Measurements from ENCODE around the gene ZNF580. TPM values are rescaled to one million over a fixed set of nuclear protein-coding genes. Genes with fewer than 3 reads are reported as not detected.
A peak's percentile ranks its signal among the peaks of the same experiment; 100 is the strongest.

Gene ZNF580
- total RNA-seq, 1 experiment from 2014 or later = 15.2 TPM

DNA sequence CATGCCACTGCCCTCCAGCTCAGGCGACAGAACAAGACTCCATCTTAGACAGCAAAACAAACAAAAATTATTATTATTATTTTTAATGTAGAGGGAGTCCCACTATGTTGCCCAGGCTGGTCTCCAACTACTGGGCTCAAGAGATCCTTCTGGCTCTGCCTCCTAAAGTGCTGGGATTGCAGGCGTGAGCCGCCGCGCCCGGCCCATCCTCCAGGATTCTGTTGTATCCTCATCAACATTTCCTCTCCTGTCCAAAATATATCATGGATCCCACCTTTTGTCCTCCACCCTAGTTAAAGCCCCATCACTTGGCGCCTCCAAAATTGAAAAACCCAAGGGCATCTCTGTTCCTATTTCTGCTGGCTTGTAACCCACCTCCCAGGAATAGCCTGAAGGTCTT is 17.7 kb upstream of the ZNF580 start:
- ATAC-seq (no peak), DNase-seq (no peak)
- intact Hi-C loops (cut with micrococcal nuclease) = no loop called here
- Histone ChIP-seq H2AFZ (ENCODE audit: low read length) (no peak overlapping the region), H3K27me3 (ENCODE audit: low read length) (no peaks in the 10 kb centered on the region), H3F3A (ENCODE audit: low read length, unreplicated experiment) (no peaks in the 10 kb centered on the region), H3K27ac (ENCODE audit: low read length) (no peak overlapping the region), H3K9me3 (ENCODE audit: low read length) (no peaks in the 10 kb centered on the region), H3K9me2 (replicated peaks; ENCODE audit: low read length) (no peaks in the 10 kb centered on the region), H3K79me2 (ENCODE audit: low read length) (peaks cover 8% of the 10 kb centered on the region), H3K4me2 (ENCODE audit: low read length) (no peak overlapping the region), H3K9ac (ENCODE audit: low read length) (no peak overlapping the region), H4K20me1 (ENCODE audit: low read length) (peaks cover 4% of the 10 kb centered on the region; the same call in 1 of the 2 replicates), H3K4me1 (ENCODE audit: insufficient read depth, low read length) (peaks cover 10% of the 10 kb centered on the region), H3K36me3 (ENCODE audit: low read depth, low read length) (no peaks in the 10 kb centered on the region), H3K4me3 (ENCODE audit: low read length) (no peak overlapping the region)
- no TSS peak for BruUV-seq (replicated peaks)
- ChIA-PET CTCF (interaction anchor here (0.7 kb wide), 1 partner anchor 17 kb away, joined by 3 read pairs; the partner anchor contains the start of gene ZNF865), POLR2A (ENCODE audit: unreplicated experiment) (interaction anchor here (0.6 kb wide), 1 partner anchor 172 kb away, joined by 9 read pairs; no protein-coding TSS in a partner anchor)
- no peak for TF ChIP-seq EZH2 (IDR thresholded peaks at IDR 0.05; ENCODE audit: low read length, unreplicated experiment)
- TF ChIP-seq, protein P1, sequence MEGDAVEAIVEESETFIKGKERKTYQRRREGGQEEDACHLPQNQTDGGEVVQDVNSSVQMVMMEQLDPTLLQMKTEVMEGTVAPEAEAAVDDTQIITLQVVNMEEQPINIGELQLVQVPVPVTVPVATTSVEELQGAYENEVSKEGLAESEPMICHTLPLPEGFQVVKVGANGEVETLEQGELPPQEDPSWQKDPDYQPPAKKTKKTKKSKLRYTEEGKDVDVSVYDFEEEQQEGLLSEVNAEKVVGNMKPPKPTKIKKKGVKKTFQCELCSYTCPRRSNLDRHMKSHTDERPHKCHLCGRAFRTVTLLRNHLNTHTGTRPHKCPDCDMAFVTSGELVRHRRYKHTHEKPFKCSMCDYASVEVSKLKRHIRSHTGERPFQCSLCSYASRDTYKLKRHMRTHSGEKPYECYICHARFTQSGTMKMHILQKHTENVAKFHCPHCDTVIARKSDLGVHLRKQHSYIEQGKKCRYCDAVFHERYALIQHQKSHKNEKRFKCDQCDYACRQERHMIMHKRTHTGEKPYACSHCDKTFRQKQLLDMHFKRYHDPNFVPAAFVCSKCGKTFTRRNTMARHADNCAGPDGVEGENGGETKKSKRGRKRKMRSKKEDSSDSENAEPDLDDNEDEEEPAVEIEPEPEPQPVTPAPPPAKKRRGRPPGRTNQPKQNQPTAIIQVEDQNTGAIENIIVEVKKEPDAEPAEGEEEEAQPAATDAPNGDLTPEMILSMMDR (conservative IDR thresholded peaks at IDR 0.05; ENCODE audit: low read depth, low read length) = no peak

DNA sequence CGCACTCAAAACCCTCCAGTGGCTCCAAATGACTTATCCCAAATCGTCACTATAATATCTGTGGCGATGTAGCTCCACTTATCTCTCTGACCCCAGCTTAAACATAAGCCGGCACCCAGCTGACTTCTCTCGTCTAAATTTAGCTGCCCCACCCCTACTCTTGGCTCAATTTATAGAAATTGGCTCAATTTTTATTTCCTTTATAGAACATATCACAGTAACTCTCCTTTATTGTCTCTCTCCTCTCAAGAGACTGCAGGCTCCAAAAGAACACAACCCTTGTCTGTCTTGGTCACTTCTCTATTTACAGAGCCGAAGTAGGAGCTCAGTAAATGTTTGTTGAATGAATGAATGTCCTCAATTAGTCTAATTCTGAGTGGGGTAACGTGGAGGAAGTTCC is 17.2 kb upstream of the ZNF580 start:
- BruUV-seq (replicated peaks) = TSS peak; percentile 45
- no peaks in the 10 kb centered on the region for H3K9me3 ChIP-seq (ENCODE audit: low read length)

More for the DNA sequence above, 17.2 kb upstream of the ZNF580 start:
- Histone ChIP-seq H2AFZ (ENCODE audit: low read length) (no peak overlapping the region), H3K4me3 (ENCODE audit: low read length) (peak overlapping the region; percentile 54), H3K27me3 (ENCODE audit: low read length) (no peaks in the 10 kb centered on the region), H4K20me1 (ENCODE audit: low read length) (peaks cover 4% of the 10 kb centered on the region; the same call in 1 of the 2 replicates), H3K9me2 (replicated peaks; ENCODE audit: low read length) (no peaks in the 10 kb centered on the region), H3K9ac (ENCODE audit: low read length) (no peak overlapping the region), H3K4me1 (ENCODE audit: insufficient read depth, low read length) (peaks cover 10% of the 10 kb centered on the region), H3K27ac (ENCODE audit: low read length) (no peak overlapping the region), H3K79me2 (ENCODE audit: low read length) (peaks cover 8% of the 10 kb centered on the region), H3K4me2 (ENCODE audit: low read length) (peak overlapping the region; percentile 58), H3F3A (ENCODE audit: low read length, unreplicated experiment) (no peaks in the 10 kb centered on the region), H3K36me3 (ENCODE audit: low read depth, low read length) (no peaks in the 10 kb centered on the region)
- CTCF ChIA-PET = interaction anchor here (0.8 to 1.0 kb wide), 2 partner anchors 17 to 19 kb away, joined by 4 read pairs; no protein-coding TSS in a partner anchor
- POLR2A ChIA-PET (ENCODE audit: unreplicated experiment) = interaction anchor here (0.6 to 1.2 kb wide), 2 partner anchors 31 to 173 kb away, joined by 6 to 9 read pairs; partner anchors contain the start of gene U2AF2
- no peak for DNase-seq
- no peak for ATAC-seq
- TF ChIP-seq EZH2 (IDR thresholded peaks at IDR 0.05; ENCODE audit: low read length, unreplicated experiment) = no peak
- TF ChIP-seq EZH2phosphoT487 (IDR thresholded peaks at IDR 0.05; ENCODE audit: borderline replicate concordance, low read length) = no peak
- TF ChIP-seq, protein P1 (conservative IDR thresholded peaks at IDR 0.05; ENCODE audit: low read depth, low read length) = no peak
- intact Hi-C loops (cut with micrococcal nuclease) = no loop called here
